RWPE1 (cell line): ENCODE measurements around the gene UNC80.

ENCODE experiments used
- CTCF ChIA-PET: fragments of 350-600 bp; sonication (Branson Sonifier 250); formaldehyde crosslinking; extraction: SDS; loops from one replicate; lab custom pipeline; 2021; lab: Yijun Ruan, JAX
- POLR2A ChIA-PET: fragments of 400-600 bp; formaldehyde crosslinking; extraction: SDS; loops from one replicate; lab custom pipeline; 2020; ENCODE audit warnings: antibody characterized with exemption; ENCODE audit not compliant: low non-redundant PET; lab: Yijun Ruan, JAX
- DNase-seq: peaks from one replicate; pipeline ENCODE4 v3.0.0; 2012; ENCODE audit warnings: low spot score
- H3K27ac ChIP-seq: fragments of 450-650 bp; 2 replicates; pipeline ENCODE4 v1.5.1; 2017
- TF ChIP-seq, protein P1 (sequence below): fragments of 450-650 bp; conservative IDR thresholded peaks from 2 replicates; pipeline ENCODE4 v1.5.1; 2017; ENCODE audit warnings: low read depth, mild to moderate bottlenecking

UNC80 gene

DNA sequence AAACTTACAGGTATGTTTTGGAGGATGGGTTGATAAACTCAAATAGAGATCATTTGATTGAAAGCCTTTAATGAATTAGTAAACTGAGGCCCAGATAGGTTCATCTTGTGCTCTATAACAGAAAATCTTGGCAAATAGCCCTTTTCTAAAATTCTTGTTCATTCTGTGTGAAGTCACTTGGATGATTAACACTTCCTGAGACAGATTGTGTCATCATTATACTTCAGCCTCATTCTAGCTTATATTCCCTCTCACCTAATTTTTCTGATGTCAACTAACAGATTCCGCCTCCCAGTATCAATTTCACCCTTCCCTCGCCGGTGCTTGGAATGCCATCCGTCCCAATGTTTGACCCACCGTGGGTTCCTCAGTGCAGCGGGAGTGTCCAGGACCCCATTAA lies 146.6 kb downstream of the UNC80 start:
- CTCF ChIA-PET, result interaction anchor here (0.5 kb wide), 1 partner anchor 271 kb away, joined by 3 read pairs; no protein-coding TSS in a partner anchor
- H3K27ac ChIP-seq, result no peak overlapping the region
- TF ChIP-seq, protein P1, sequence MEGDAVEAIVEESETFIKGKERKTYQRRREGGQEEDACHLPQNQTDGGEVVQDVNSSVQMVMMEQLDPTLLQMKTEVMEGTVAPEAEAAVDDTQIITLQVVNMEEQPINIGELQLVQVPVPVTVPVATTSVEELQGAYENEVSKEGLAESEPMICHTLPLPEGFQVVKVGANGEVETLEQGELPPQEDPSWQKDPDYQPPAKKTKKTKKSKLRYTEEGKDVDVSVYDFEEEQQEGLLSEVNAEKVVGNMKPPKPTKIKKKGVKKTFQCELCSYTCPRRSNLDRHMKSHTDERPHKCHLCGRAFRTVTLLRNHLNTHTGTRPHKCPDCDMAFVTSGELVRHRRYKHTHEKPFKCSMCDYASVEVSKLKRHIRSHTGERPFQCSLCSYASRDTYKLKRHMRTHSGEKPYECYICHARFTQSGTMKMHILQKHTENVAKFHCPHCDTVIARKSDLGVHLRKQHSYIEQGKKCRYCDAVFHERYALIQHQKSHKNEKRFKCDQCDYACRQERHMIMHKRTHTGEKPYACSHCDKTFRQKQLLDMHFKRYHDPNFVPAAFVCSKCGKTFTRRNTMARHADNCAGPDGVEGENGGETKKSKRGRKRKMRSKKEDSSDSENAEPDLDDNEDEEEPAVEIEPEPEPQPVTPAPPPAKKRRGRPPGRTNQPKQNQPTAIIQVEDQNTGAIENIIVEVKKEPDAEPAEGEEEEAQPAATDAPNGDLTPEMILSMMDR, result no peak
- POLR2A ChIA-PET, result no interaction called here
- DNase-seq, result no peak

DNA sequence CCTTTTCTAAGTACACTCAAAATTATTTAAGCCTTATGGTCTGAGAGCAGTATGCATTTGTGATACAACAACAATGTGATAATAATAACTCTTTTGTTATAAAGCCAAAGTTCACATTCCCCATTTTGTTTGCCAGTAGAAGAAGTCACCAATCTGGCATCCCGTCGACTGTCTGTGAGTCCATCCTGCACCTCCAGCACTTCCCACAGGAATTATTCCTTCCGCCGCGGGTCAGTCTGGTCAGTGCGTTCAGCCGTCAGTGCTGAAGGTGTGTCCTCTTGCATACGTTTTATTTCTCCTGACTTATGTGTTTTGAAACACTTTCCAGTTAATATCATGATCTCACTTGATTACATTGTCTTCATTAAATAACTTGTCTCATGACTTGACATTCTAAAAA lies 150.5 kb downstream of the UNC80 start:
- TF ChIP-seq, protein P1, result no peak
- ChIA-PET POLR2A (no interaction called here), CTCF (no interaction called here)
- no peak for DNase-seq
- no peak overlapping the region for H3K27ac ChIP-seq

DNA sequence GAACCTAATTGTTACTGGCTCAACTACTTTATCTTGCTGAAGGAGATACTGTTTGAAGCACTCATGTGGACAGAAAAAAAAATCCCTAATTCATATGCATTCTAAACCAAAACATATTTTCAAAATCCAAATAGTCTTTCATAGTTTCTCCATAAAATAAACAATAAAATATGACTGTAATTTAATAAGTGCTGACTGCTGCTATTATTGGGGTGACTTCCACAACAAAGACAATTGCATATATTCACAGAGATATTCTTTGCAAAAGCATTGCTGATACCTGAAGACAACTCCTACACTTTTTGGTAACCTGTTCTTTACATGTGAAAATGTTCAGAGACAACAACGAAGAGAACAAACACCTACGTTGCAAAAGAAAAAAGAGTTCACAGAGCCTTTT lies 157.7 kb downstream of the UNC80 start:
- POLR2A ChIA-PET, result no interaction called here
- TF ChIP-seq, protein P1, result no peak
- no peak for DNase-seq
- no peak overlapping the region for H3K27ac ChIP-seq
- CTCF ChIA-PET, result no interaction called here

DNA sequence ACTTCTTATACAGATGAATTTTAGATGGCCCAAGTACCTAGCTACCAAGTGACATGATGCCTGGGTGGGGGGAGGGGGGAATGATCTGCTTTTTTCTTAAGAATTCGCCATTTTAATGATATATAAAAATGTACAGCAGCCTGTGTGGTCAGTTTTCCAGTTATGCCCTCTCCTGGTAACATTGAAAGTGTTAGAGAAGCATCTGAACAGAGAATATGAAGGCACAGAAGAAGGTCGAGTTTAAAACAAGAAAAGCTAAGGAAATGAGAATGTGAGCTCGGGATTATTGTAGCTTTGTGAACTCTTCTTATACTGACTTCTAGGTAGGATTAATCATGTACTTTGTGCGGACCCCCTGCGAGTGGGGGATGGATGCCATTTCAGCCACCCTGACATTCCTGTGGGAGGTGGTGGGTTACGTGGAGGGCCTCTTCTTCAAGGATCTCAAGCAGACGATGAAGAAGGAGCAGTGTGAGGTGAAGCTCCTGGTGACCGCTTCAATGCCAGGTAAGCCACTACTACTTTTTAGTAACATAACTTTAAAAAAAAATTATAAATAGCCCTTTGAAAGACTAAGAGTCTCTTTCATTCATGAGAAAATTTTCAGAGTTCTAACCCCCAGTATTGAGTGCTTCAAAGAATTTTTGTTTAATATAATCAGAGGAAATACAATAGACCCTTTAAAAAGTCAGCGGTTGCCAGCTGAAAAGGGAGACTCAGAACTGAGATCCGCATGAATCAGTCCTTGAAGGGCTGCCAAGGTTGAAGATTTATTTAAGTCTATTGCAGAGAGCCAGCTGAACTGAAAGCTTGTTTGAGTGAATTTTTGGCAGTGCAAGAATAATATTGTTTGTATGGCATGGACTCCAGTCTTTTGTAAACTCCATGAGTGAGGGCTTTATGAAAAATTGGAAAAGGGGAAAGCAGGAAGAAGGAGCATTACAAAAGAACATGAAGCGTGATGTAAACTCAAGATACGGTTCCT lies 162.2 kb downstream of the UNC80 start:
- DNase-seq, result peak; percentile 29
- POLR2A ChIA-PET, result no interaction called here
- TF ChIP-seq, protein P1, result no peak
- CTCF ChIA-PET, result interaction anchor here (0.6 kb wide), 1 partner anchor 27 kb away, joined by 3 read pairs; no protein-coding TSS in a partner anchor
- no peak overlapping the region for H3K27ac ChIP-seq

DNA sequence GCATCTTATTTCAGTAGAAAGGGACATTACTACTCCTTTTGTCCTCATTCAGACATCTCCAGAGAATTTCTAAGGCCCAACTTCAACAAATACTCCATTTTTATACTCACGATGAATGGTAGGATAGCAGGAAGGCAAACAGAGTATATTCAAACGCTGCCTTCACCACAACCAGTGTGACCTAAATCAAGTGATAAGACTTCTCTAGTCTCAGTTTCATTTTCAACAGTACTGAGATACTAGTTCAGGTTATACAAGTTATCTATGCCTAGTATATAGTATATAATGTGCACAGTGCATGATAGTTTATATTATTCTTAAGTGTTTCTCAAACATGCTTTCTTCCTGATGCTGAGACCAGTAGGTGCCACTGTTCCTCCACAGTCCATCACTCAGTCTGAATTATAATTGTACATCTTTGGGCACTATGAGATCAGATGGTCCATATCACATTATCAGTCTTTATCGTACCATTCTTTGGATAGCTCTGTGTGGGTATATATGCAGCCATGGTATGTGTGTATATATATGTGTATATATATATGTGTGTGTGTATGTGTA lies 164.6 kb downstream of the UNC80 start:
- ChIA-PET CTCF (no interaction called here), POLR2A (no interaction called here)
- no peak overlapping the region for H3K27ac ChIP-seq
- DNase-seq, result no peak
- TF ChIP-seq, protein P1, result no peak

DNA sequence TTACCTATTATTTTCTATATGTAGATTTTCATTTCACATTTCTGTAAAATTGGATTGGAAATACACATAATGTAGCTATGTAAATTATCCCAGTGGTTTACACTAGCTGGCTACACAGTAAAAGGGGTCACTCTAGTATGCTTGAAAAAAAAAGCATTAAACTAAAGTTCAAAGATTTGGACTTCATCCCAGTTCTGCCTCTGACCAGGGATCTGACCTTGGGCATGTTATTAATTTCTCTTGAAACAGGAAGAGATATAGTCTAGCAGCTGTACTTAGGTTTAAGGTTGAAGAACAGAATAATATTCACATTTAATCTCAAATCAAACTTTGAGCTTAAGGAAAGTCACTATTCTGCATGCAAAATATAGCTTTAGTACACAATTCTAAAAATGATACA lies 166.3 kb downstream of the UNC80 start:
- ChIA-PET POLR2A (no interaction called here), CTCF (interaction anchor here (0.5 to 1.1 kb wide), 3 partner anchors 12 to 34 kb away, joined by 3 to 5 read pairs (median 3); no protein-coding TSS in a partner anchor)
- no peak for DNase-seq
- TF ChIP-seq, protein P1, result no peak
- no peak overlapping the region for H3K27ac ChIP-seq
